ENCODE data around the gene CYP1A1.

DNA sequence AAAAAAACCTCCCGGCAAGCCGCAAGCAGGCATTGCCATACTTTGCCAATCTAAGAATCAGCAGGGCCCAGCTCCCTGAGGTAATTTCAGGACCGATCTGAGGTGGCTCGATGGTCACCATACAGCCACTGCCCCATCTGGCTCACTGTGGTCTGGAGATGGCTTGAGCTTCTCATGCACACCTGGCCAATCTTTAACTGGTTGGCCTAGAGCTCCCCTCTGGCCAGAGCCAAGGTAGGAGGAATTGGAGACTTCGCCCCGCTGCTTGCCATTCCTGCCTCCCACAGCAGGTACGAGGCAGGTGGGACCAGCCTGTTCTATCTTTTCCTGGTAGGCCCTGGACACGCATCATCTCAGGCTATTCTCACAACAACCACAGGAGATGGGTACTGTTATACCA lies 33.4 kb upstream of the CYP1A1 start:
- no peak for TF ChIP-seq POLR2A (IDR thresholded peaks at IDR 0.05; ENCODE audit: low read depth, low read length)
- no peak for TF ChIP-seq POLR2AphosphoS5 (IDR thresholded peaks at IDR 0.05; ENCODE audit: low read depth, low read length)
- TF ChIP-seq TAF1 (IDR thresholded peaks at IDR 0.05; ENCODE audit: borderline replicate concordance, low read depth, low read length), result no peak

All from GM12892 (cell line).